WERI-Rb-1 (cell line): ENCODE measurements around the gene PRKAG2.
"Not testable (repeated sequence)": the region's sequence is repeated elsewhere in the genome, so short reads cannot be mapped to it uniquely, and the experiment has no call there.

ENCODE experiments used
- DNase-seq: peaks from one replicate; pipeline ENCODE4 v3.0.0-alpha.2; 2020
- H3K27ac ChIP-seq: fragments of 250-450 bp; sonication (Bioruptor Pico); 2 replicates; pipeline ENCODE4 v1.5.1; 2020; ENCODE audit warnings: mild to moderate bottlenecking, moderate library complexity
- H3K27me3 ChIP-seq: fragments of 250-450 bp; sonication (Bioruptor Pico); 2 replicates; pipeline ENCODE4 v1.5.1; 2021; ENCODE audit warnings: mild to moderate bottlenecking, low read depth, moderate library complexity; ENCODE audit not compliant: insufficient read depth, severe bottlenecking
- H3K36me3 ChIP-seq: fragments of 250-450 bp; sonication (Bioruptor Pico); 2 replicates; pipeline ENCODE4 v1.5.1; 2020; ENCODE audit warnings: mild to moderate bottlenecking, moderate library complexity
- H3K4me3 ChIP-seq: 2 replicates; pipeline ENCODE4 v1.5.1; 2011; ENCODE audit warnings: low read depth, mild to moderate bottlenecking, control low read depth, low read length
- H3K9me3 ChIP-seq: fragments of 250-450 bp; sonication (Bioruptor Pico); 2 replicates; pipeline ENCODE4 v1.5.1; 2021; ENCODE audit warnings: mild to moderate bottlenecking, moderate library complexity; ENCODE audit not compliant: severe bottlenecking
- TF ChIP-seq, protein P1 (sequence below): IDR thresholded peaks from 2 replicates; pipeline ENCODE4 v1.5.1; 2011; ENCODE audit warnings: low read depth, mild to moderate bottlenecking, control low read depth, inconsistent platforms, low read length

Gene PRKAG2

DNA sequence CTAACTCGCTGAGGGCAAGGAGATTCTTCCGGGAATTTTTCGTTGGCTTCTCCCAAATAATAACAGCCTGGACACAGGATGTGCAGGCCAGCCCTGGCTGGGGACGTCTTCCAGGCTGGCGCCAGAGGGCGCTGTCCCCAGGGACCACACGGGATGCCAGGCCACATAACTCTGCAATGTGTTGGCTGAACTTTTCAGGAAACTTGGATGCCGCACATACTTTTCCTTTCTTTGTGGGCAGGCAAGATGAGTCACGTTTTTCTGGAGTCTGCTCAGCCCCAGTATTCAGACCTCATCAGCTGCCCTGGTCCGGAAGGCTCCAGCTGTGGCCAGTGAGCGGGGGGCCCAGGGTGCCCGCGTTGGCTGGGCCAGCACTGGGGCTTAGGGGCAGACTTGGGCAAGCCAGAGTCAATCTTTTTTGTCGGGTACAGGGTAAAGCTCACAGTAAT lies 122.7 kb downstream of the PRKAG2 start:
- Histone ChIP-seq H3K36me3 (no peaks in the 10 kb centered on the region), H3K4me3 (no peak overlapping the region), H3K27me3 (no peaks in the 10 kb centered on the region), H3K27ac (no peak overlapping the region), H3K9me3 (no peaks in the 10 kb centered on the region)
- peak; percentile 55 for DNase-seq
- TF ChIP-seq, protein P1, sequence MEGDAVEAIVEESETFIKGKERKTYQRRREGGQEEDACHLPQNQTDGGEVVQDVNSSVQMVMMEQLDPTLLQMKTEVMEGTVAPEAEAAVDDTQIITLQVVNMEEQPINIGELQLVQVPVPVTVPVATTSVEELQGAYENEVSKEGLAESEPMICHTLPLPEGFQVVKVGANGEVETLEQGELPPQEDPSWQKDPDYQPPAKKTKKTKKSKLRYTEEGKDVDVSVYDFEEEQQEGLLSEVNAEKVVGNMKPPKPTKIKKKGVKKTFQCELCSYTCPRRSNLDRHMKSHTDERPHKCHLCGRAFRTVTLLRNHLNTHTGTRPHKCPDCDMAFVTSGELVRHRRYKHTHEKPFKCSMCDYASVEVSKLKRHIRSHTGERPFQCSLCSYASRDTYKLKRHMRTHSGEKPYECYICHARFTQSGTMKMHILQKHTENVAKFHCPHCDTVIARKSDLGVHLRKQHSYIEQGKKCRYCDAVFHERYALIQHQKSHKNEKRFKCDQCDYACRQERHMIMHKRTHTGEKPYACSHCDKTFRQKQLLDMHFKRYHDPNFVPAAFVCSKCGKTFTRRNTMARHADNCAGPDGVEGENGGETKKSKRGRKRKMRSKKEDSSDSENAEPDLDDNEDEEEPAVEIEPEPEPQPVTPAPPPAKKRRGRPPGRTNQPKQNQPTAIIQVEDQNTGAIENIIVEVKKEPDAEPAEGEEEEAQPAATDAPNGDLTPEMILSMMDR, result peak; percentile 95

DNA sequence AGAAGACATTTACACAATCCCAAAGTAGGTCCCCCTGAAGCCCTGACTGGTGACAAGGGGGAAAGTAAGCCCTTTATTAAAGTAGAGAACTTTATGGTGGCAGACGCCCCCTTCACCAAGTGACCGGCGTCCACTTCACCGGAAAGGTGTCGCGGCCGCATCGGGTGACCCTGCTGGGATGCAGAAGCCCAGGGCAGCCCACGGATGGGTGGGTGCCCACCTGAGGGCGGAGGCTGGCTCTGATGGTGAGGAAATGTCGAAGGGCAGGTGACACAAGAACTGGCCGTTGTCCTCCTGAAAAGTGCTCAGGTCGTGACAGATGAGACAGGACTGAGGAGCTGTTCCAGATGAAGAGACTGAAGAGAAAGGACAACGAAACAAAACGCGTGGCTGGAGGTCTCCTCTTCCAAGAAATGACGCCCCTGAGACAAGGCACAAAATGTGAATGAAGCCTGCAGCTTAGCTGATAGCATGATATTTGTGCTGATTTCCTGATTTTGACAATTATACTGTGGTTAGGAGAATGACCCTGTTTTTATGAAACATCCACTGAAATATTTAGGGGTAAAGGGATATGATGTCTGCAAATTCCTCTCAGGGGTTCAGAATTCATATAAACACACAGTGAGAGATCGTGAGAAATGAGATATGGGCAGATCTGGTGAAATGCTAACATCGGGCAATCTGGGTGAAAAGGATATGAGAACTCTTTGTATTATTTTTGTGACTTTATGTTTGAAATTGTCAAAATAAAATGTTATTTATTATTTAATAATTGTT lies 123.9 kb downstream of the PRKAG2 start:
- Histone ChIP-seq H3K36me3 (no peaks in the 10 kb centered on the region), H3K27ac (no peak overlapping the region), H3K4me3 (no peak overlapping the region), H3K9me3 (no peaks in the 10 kb centered on the region), H3K27me3 (no peaks in the 10 kb centered on the region)
- no peak for DNase-seq
- TF ChIP-seq, protein P1, result no peak

- no peak for DNase-seq
- TF ChIP-seq, protein P1, result no peak
- no peaks in the 10 kb centered on the region for H3K9me3 ChIP-seq
Measured at GRCh38 chr7:151752037-151752436, 124.9 kb downstream of the PRKAG2 start.

DNA sequence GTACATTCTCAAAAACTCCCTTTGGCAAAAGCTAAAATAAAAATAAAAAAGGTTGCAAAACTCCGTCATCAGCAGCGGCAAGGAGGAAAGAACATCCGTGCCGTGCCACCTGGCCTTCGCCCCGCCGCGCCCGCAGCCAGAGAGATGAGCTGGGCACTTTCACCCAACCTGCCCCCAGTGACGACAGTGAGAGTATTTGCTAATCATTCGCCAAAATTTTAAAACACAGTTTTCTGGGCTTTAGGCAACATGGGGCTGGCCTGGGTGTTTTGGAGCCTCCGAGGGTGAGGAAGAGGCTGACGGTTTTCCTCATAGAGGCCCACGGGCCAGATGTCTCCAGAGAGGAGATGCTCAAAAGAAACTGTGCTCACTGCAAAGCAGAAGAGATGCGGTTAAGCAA lies 128.2 kb downstream of the PRKAG2 start:
- TF ChIP-seq, protein P1, result no peak
- Histone ChIP-seq H3K27me3 (no peaks in the 10 kb centered on the region), H3K27ac (no peak overlapping the region), H3K36me3 (no peaks in the 10 kb centered on the region), H3K4me3 (no peak overlapping the region), H3K9me3 (no peaks in the 10 kb centered on the region)
- DNase-seq, result no peak

More at GRCh38 chr7:151752037-151752436, 124.9 kb downstream of the PRKAG2 start:
- Histone ChIP-seq H3K36me3 (no peaks in the 10 kb centered on the region), H3K27ac (no peak overlapping the region), H3K4me3 (no peak overlapping the region), H3K27me3 (no peaks in the 10 kb centered on the region)

DNA sequence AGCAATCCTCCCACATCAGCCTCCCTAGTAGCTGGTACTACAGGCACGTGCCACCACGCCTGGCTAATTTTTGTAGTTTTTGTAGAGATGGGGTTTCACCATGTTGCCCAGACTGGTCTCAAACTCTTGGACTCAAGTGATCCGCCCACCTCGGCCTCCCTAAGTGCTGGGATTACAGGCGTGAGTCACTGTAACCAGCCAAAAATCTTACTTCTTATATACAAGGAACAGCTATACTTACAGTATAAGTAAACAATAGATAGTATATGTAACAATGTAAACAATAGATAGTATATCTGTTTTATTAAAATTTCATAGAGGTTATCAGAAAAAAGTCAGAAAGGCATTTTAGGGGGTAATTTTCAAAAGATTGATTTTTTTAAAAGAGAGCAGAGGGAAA lies 128.9 kb downstream of the PRKAG2 start:
- not testable (repeated sequence) for DNase-seq, H3K9me3 ChIP-seq, H3K36me3 ChIP-seq, H3K27ac ChIP-seq, H3K27me3 ChIP-seq, H3K4me3 ChIP-seq

DNA sequence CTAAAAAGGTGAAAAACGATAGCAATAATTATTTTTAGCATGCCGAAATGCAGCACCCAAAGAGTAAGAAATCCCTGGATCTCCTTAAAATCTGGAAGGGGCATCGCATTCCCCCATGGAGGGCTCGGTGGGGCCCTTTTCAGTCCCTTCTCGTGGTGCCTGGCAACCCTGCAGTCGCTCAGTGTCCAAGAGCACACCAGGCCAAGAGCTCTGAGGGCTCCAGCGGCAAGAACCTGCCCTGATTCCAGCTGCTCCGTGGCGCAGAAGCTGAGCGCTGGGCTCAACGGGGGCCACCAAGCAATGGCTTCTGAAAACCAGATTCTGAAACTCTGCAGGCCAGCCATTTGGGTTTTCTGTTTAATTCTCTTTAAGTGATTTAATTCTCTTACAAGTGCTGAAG lies 131.2 kb downstream of the PRKAG2 start:
- H3K9me3 ChIP-seq, result no peaks in the 10 kb centered on the region
- no peaks in the 10 kb centered on the region for H3K36me3 ChIP-seq
- no peaks in the 10 kb centered on the region for H3K27me3 ChIP-seq
- no peak overlapping the region for H3K27ac ChIP-seq
- no peak for DNase-seq
- no peak overlapping the region for H3K4me3 ChIP-seq
- TF ChIP-seq, protein P1, result no peak
